Stimulated activated CD4-positive, alpha-beta T cell treated with anti-CD3 and anti-CD28 coated beads, Interleukin-2, amount 100 ng/mL, for 4 hours (primary cell): Measurements from ENCODE around the gene INO80B.
"Not testable (repeated sequence)": the region's sequence is repeated elsewhere in the genome, so short reads cannot be mapped to it uniquely, and the experiment has no call there.

Source experiments
- DNase-seq: peaks from one replicate; pipeline ENCODE4 v3.0.0-alpha.2; 2020; ENCODE audit warnings: low read depth

INO80B gene

GRCh38 chr2:74450570-74451190, 4.2 kb upstream of the INO80B start:
- no peak for DNase-seq

- no peak for DNase-seq
These were observed 2.3 kb downstream of the INO80B start for GRCh38 chr2:74457129-74457548.

GRCh38 chr2:74457549-74458131, 2.8 kb downstream of the INO80B start:
- DNase-seq = peak; percentile 73

- DNase-seq = peak; percentile 98
These were observed 3.4 kb downstream of the INO80B start, which contains the start of gene WBP1 for GRCh38 chr2:74458132-74458937. TSS of gene WBP1 (plus strand) at chr2:74458438. CDS start at chr2:74458603, 165 bp downstream.

- DNase-seq = no peak
These were observed 4.1 kb downstream of the INO80B start for GRCh38 chr2:74458938-74459363.

- not testable (repeated sequence) for DNase-seq
These were observed 4.7 kb downstream of the INO80B start for GRCh38 chr2:74459503-74460118.

- not testable (repeated sequence) for DNase-seq
These were observed 5.3 kb downstream of the INO80B start for GRCh38 chr2:74460187-74460586.

GRCh38 chr2:74461187-74462053, 6.5 kb downstream of the INO80B start:
- DNase-seq = no peak

- DNase-seq = no peak
These were observed 7.3 kb downstream of the INO80B start for GRCh38 chr2:74462054-74462785.

GRCh38 chr2:74462786-74463105, 7.9 kb downstream of the INO80B start:
- no peak for DNase-seq

- no peak for DNase-seq
These were observed 9.5 kb downstream of the INO80B start for GRCh38 chr2:74464406-74464805.

GRCh38 chr2:74470742-74471141, 15.9 kb downstream of the INO80B start:
- DNase-seq = not testable (repeated sequence)

- DNase-seq = no peak
These were observed 16.6 kb downstream of the INO80B start for GRCh38 chr2:74471332-74472065.

GRCh38 chr2:74472086-74472944, 17.4 kb downstream of the INO80B start, which contains the start of gene MRPL53:
TSS of gene MRPL53 (minus strand) at chr2:74472680. CDS start at chr2:74472660, 20 bp downstream.
- DNase-seq = peak; percentile 92

GRCh38 chr2:74472945-74473258, 18.0 kb downstream of the INO80B start:
- DNase-seq = no peak

- no peak for DNase-seq
These were observed 19.6 kb downstream of the INO80B start for GRCh38 chr2:74474481-74474880.

GRCh38 chr2:74474899-74475298, 20.0 kb downstream of the INO80B start:
- no peak for DNase-seq

GRCh38 chr2:74481431-74481830, 26.5 kb downstream of the INO80B start:
- no peak for DNase-seq
